Measurements from ENCODE around the gene AGBL1. TPM values are rescaled to one million over a fixed set of nuclear protein-coding genes. Genes with fewer than 3 reads are reported as not detected.

AGBL1 gene
- not detected in 2 replicates for total RNA-seq

DNA sequence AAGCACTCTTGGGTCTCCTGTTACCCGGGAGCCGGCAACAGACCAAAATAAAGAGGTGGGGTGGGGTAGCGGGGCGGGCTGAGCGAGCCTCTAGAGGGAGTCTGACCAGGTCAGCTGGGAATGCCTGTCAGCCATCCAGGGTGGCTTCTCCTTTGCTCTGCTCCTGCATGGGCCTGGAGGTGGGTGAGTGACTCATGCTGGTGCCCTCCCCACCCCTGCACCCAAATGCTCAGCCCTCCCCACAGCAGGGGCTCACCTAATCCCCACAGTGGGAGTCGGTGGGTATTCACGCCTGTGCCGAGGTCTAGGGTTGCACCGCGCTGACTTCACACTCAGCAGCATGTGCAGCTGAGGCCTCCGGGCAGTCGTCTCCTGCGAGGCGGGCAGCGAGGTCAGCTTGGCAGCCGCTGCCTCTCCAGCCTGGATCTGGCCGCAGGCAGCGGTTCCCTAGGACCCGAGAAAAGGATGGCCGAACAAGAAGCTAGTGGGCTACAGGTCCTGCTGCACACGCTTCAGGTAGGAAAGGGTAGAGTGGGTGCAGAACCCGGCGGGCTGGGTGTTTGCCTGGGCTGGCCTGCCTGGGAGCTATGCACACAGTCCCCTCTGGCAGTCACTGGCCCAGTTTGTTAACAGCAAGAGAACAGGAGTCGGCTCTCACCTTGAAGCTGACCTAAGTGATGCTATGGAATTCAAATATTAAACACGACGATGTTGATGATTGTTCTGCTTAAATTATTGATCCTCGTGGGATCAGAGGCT lies at the start of gene AGBL1:
TSS of gene AGBL1 (plus strand) at position 364 of the 759 bp plus-strand sequence.

Data from airway epithelial cell (primary cell).